Thyroid gland (tissue), 4 donors: ENCODE data around the gene ATP6V0A4.

Source experiments
- POLR2A ChIP-seq, 2 donors: fragments of 450-650 bp; IDR thresholded peaks; one replicate each; pipeline ENCODE4 v1.6.1; 2017; ENCODE audit warnings: antibody characterized with exemption in 2 of 2, mild to moderate bottlenecking in 2 of 2, moderate library complexity in 1 of 2
- TF ChIP-seq, protein P1 (sequence below), 6 experiments: fragments of 200-600 bp in 3 of 6; fragments of 450-650 bp in 3 of 6; sonication (generic) in 3 of 6; IDR thresholded peaks; one replicate each; pipeline ENCODE4 v1.5.1; 2016 to 2019; ENCODE audit warnings: antibody characterized with exemption in 6 of 6, mild to moderate bottlenecking in 2 of 6, inconsistent platforms in 1 of 6, moderate library complexity in 1 of 6

DNA sequence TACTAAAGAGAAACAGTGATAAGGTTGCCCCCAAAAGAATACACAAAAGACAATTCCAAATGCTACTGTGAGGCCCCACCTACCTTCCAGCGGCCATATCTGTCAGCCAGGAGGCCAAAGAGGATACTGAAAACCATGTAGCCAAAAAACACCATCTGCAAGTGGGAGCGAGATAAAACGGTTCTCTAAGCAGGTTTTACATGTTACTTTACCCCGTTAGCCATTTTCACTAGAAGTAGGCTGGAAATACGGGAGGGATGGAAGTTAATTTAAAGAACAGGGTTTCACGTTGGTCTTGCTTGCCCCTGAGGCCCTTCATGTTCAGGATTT is 135.0 kb downstream of the ATP6V0A4 start:
- TF ChIP-seq POLR2A (IDR thresholded peaks at IDR 0.05): no peak
- TF ChIP-seq, protein P1, sequence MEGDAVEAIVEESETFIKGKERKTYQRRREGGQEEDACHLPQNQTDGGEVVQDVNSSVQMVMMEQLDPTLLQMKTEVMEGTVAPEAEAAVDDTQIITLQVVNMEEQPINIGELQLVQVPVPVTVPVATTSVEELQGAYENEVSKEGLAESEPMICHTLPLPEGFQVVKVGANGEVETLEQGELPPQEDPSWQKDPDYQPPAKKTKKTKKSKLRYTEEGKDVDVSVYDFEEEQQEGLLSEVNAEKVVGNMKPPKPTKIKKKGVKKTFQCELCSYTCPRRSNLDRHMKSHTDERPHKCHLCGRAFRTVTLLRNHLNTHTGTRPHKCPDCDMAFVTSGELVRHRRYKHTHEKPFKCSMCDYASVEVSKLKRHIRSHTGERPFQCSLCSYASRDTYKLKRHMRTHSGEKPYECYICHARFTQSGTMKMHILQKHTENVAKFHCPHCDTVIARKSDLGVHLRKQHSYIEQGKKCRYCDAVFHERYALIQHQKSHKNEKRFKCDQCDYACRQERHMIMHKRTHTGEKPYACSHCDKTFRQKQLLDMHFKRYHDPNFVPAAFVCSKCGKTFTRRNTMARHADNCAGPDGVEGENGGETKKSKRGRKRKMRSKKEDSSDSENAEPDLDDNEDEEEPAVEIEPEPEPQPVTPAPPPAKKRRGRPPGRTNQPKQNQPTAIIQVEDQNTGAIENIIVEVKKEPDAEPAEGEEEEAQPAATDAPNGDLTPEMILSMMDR (IDR thresholded peaks at IDR 0.05): no peak
